NCI-H2107 (cell line): Measurements from ENCODE around the gene CCT6A.
A peak's percentile ranks its signal among the peaks of the same experiment; 100 is the strongest.
"Not testable (repeated sequence)": the region's sequence is repeated elsewhere in the genome, so short reads cannot be mapped to it uniquely, and the experiment has no call there.

Experiments used
- DNase-seq: peaks from one replicate; lab custom pipeline; 2025; lab: John Stamatoyannopoulos, UW

CCT6A gene, protein sequence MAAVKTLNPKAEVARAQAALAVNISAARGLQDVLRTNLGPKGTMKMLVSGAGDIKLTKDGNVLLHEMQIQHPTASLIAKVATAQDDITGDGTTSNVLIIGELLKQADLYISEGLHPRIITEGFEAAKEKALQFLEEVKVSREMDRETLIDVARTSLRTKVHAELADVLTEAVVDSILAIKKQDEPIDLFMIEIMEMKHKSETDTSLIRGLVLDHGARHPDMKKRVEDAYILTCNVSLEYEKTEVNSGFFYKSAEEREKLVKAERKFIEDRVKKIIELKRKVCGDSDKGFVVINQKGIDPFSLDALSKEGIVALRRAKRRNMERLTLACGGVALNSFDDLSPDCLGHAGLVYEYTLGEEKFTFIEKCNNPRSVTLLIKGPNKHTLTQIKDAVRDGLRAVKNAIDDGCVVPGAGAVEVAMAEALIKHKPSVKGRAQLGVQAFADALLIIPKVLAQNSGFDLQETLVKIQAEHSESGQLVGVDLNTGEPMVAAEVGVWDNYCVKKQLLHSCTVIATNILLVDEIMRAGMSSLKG

DNA sequence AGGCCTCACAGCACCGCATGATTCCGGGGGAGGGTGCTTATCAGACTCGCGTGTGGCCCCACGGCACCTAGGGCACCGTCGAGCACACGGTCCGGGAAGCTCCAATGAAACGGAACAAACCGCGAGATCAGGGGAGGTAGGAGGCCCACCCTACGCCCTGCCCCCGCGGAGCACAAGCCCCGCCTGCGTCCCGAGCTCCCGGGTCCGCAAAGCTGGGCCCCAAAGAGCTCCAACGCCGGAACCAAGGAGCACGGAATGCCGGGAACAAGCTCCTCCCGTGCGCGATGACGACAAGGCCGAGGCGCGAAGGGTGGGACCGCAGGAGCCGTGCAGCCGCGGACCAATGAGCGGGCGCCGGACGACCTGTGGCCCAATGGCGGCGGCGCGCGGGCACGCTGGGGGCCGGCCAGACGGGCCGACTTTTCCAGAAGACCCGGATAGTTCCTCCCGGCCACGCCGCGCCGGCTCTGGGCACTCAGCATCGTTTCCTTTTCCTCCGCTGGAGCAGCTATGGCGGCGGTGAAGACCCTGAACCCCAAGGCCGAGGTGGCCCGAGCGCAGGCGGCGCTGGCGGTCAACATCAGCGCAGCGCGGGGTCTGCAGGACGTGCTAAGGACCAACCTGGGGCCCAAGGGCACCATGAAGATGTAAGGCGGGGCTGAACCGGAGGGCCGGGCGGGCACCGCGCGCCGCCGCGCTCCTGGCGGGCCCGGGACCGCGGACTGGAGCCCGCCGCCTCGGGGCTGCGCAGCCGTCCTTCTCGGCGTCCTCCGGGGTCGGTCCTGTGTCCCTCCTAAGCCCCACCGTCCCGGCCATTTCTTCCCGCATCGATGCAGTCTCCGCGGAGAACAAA, at the start of gene CCT6A, which contains the start of gene PSPH:
Gene CCT6A, plus strand, starts transcription at position 427 of the 853 bp plus-strand sequence. Its CDS starts 84 bp downstream, at position 511.
Gene PSPH, minus strand, starts transcription at position 106 of the 853 bp plus-strand sequence. CDS start 30,232 bp downstream, outside the sequence.
- DNase-seq: peak; percentile 99

DNA sequence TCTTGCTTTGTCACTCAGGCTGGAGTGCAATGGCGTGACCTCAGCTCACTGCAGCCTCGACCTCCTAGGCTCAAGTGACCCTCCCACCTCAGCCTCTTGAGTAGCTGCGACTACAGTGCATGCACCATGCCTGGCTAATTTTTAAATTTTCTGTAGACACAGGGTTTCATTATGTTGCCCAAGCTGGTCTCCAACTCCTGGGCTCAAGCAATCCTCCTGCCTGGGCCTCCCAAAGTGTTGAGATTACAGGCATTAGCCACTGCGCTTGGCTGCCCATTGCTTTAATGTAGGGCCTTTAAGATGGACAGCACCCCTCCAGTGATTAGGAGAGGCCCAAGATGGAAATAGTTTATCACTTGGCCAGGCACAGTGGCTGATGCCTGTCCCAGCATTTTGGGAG, 47.8 kb upstream of the CCT6A start:
- DNase-seq: no peak

DNA sequence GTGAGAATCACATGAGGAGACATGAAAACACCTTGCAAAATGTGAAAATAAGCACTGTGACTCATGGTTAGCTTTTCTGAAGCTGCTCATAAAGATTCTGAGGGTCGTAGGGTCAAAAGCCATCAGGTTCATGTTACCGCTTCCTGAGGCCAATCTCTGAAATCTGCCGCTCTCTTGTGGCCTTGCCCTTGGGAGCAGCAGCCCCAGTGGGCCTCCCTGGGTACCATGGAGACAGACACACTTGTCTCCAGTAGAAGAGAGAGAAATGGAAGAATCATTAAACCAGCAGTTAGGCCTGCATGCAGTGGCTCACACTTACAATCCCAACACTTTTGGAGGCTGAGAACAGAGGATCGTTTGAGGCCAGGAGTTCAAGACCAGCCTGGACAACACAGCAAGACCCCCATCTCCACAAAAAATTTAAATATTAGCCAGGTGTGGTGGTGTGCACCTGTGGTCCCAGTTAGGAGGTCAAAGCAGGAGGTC, 44.4 kb upstream of the CCT6A start:
- no peak for DNase-seq

DNA sequence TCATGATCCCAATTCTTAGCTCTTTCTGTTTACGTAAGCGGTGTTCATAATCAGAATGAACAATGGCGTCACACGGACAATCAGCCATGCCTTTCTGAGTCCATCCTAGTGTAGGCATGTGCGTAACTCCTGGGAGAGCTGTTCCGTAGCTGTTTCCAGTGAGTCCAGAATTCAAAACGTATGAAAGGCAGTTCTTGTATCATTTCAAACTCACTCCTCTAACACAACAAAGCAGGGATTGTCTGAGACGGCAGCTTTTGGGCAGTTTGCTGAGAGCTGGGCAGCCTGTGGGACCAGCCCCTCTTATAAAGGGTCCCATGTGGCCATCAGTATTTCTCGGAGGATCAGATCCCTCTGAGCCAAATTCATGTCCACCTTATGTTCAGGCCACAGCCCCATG, 43.7 kb upstream of the CCT6A start:
- DNase-seq: no peak

DNA sequence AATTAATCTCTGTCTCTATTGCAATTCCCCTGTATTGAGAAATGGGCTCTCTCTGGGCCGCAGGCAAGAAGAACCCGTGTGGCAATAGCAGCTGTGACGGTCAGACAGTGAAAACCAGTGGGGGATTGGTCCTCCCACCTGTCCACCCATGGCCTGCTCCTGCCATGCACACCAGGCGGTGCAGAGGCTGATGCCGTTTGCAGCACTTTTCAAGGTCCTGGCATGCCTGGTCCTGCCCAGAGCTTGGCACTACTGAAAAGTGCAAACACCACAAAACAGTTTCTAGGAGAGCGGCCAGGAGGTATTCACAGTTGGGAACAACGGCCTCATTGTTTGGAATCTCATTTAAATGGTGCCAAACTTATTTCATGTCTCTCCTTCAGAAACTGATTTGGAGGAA, 41.9 kb upstream of the CCT6A start:
- no peak for DNase-seq

DNA sequence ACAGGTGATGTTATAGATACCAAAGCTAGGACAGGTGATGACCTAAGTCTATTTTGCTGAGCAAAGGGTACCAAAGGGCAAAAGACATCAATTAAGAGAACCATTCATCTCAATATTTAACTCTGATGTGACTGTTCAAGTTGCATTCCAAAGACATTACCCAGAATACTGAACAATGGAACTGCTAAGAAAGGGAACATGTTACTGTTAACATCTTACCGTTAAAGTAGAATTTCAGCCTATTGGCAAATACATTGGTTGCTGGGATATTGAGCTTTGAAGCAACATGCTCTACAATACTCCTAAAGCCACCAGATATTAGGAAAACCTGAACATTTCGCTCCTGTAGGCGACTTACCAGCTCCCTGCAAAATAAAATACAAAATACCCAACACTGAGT, 34.5 kb upstream of the CCT6A start:
- DNase-seq: not testable (repeated sequence)

DNA sequence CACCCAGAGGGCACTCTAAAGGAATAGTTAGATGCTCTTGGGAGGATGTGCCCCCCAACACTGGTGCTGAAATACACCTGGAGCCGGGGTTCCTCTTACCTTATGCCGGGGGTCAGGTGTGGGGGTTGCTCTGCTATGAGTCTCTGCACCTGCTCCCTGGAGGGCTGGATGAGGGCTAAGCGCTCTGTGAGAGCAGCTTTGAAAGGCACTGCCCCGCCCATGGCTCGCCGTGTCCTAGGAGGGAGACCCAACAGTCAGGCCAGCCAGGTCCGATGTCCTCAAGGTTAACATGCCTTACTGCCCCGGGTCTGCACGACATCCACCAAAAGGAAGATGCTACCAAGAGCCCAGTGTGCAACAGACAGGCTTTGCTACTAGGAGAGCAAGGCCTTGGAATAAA, 32.1 kb upstream of the CCT6A start:
- no peak for DNase-seq

DNA sequence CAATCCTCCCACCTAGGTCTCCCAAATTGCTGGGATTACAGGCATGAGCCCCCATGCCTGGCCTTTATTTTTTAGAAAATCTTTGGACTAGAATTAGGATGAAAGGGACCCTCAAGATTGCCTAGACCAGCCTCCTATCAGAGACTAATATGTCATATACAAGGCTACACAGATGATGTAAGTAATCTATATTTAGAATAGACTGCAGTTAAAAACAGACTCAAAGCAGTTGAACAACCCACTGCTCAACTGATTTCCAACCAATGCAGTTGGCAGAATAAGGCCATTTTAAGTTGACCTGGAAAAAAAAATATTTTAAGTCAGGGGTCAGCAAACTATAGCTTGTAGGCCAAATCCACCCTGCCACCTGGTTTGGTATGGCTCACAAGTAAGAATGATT, 28.1 kb upstream of the CCT6A start:
- DNase-seq: no peak

DNA sequence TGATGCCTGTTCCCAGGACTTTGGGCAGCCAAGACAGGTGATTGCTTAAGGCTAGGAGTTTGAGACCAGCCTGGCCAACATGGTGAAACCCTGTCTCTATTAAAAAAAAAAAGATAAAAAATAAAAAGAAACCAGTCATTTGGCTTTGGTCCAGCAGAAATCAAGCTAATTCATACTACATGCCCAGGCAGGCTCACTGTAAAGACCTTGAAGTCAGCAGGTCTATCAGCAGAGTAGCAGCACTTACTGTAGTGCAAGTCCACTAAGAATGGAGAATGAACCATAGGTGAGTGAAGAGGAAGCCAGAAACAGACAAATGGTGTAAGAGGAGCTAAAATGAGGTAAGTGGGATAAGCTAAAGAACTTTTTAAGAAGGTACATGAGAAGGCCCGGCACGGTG, 25.0 kb upstream of the CCT6A start:
- no peak for DNase-seq

DNA sequence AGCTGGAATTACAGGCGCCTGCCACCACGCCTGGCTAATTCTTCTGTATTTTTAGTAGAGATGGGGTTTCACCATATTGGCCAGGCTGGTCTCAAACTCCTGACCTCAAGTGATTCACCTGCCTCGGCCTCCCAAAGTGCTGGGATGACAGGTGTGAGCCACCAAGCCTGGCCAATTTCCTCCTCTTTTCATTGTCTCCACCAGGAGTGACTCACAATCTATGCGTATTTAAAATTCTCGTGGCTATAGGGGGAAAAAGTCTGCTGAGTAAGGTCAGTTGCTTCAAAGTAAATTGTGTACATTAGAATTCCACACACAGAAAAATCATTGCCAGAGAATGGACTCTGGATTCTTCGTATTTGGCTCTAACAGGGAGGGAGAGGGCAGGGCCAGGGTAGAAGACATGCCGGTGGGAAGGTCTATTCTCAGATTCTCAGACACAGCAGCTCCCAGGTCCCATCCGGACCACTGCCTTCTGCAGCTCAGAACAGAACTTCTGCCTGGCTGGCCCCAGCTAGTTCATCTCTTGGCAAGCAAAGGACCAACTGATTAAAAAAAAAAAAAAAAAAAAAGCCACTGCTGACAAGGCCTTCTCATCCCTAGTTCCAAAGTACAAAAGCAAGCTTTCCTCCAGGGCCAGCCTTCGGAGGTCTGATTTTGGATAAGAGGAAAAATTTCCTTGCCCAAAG, 22.5 kb upstream of the CCT6A start:
- no peak for DNase-seq

DNA sequence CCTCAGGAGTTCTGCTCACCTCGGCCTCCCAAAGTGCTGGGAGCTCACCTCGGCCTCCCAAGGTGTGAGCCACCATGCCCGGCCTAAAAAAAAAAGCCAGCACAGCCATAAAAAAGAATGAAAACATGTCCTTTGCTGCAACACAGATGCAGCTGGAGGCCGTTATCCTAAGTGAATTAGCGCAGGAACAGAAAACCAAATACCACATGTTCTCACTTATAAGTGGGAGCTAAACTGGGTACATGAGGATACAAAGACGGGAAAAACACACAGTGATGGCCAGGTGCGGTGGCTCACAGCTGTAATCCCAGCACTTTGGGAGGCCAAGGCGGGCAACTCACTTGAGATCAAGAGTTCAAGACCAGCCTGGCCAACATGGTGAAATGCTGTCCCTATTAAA, 21.2 kb upstream of the CCT6A start:
- DNase-seq: no peak

DNA sequence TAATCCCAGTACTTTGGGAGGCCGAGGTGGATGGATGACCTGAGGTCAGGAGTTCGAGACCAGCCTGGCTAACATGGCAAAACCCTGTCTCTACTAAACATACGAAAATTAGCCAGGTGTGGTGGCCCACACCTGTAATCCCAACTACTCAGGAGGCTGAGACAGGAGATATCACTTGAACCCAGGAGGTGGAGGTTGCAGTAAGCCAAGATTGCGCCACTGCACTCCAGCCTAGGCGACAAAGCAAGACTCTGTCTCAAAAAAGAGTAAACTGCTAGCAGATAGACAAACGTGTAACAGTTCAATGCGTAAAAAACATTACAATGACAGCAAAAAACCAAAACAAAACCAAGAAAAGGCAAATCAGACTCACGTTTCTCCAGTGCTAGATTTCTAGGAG, 20.0 kb upstream of the CCT6A start:
- DNase-seq: not testable (repeated sequence)

DNA sequence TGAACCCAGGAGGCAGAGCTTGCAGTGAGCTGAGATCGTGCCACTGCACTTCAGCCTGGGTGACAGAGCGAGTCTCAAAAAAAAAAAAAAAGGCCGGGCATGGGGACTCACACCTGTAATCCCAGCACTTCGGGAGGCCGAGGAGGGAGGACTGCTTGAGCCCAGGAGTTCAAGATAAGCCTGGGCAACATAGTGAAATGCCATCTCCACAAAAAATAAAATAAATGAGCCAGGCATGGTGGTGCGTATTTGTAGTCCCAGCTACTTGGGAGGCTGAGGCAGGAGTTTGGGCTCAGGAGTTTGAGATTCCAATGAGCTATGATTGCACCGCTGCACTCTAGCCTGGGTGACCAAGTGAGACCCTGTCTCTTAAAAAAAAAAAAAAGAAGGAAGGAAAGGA, 19.0 kb upstream of the CCT6A start:
- not testable (repeated sequence) for DNase-seq

DNA sequence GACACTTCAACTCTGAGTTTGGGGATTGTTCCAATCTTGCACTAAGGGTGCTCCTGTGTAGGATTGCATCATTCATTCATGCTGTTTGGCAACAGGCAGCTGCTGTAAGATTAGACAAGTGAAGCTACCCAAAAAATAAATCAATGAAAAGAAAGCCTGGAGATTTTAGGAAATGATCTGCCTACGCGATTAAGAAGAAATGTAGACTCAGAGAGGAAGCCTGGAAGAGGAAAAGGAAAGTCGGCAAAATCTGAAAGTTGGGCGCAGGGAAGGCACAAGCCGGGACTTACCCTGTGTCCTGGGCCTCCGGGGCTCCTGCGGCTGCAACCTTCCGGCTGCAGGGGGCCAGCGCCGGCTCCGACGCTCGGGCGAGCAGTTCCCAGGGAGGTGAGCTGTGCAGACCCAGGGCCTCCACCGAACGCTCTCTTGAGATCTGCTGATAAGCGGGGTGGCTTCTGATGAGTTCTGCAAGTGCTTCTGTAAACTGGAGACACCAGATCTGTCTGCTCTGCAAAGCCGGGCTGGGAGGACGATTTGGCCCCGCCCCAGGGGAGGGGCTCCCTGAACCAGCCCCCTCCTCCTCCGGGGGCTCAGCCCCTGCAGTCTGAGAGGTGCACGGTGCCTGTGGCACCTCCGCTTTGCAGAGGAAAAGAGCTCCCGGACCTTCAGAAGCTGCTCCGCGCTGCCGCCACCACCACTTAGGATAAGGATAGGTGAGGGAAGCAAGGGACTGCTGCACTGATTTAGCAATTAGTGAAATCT, 17.7 kb upstream of the CCT6A start:
- DNase-seq: peak; percentile 67

DNA sequence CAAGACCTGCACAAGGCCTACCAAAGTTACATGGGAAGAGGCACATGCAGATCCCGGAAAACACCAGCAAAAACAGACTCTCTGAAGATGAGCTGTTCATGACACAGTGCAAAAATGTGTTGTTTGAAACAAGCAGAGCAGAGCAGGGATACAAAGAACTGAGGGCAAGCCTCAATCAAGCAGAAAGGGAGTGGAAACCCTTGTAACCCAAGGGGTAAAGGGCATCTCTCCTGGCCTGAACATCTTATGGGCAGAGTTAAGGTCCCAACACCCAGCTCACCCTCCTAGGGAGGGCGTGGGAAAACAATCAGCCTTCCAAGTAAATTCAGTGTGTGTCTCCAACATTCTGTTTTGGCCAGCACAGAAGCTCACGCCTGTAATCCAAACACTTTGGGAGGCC, 10.8 kb upstream of the CCT6A start:
- DNase-seq: no peak

DNA sequence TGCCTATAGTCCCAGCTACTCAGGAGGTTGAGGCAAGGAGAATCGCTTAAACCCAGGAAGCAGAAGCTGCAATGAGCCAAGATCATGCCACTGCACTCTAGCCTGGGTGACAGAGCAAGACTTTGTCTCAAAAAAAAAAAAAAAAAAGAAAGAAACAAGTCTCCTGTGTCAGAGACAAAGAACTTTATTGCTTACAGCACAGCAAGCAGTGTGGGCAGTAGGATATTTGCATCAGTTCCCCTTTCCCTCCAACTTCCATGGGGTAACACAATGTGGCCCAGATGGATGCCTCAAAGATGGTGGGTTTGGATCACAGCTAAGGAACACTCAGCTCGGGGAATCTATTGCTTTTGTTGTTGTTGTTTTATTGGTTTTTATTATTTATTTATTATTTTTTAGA, 5.8 kb upstream of the CCT6A start:
- DNase-seq: not testable (repeated sequence)

DNA sequence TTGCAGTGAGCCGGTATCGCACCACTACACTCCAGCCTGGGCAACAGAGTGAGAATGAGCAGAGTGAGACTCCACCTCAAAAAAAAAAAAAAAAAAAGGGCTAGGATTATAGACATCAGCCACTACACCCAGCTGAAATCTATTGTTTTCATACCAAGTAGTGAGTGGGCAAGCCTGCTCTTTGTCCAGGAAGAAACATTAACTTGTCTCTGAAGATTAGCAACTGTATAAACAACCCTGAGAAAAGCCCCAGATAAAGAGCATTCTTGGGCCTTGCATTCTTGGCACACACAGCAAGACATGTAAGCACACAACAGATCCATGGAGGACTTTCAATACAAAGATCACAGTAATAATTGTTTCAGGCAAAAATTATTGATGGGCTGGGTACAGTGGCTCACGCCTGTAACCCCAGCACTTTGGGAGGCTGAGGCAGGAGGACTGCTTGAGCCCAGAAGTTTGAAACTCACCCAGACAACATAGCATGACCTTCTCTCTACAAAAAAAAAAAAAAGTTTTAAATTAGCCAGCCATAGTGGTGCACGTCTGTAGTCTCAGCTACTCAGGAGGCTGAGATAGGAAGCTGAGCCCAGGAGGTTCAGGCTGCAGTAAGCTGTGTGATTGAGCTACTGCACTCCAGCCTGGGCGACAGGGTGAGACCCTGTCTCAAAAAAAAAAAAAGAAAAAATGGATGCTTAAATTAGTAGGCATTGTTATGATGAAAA, 4.7 kb upstream of the CCT6A start:
- no peak for DNase-seq

DNA sequence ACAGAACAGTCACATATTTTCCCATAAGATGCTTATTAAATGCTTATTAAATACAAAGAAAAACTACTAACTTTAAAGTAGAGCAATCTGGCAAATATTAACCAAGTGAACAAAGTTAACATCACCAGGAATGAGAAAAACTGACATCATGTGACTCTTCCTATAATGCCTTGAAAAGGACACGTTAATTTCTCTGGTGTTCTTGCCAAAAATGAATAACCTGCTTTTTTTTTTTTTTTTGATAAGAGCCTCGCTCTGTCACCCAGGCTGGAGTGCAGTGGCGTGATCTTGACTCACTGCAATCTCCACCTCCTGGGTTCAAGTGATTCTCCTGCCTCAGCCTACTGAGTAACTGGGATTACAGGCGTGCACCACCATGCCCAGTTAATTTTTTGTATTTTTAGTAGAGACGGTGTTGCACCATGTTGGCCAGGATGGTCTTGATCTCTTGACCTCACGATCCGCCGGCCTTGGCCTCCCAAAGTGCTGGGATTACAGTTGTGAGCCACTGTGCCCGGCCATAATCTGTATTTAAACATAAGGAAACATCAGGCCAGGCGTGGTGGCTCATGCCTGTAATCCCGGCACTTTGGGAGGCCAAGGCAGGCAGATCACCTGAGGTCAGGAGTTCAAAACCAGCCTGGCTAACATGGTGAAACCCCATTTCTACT, 4.0 kb upstream of the CCT6A start:
- DNase-seq: not testable (repeated sequence)

DNA sequence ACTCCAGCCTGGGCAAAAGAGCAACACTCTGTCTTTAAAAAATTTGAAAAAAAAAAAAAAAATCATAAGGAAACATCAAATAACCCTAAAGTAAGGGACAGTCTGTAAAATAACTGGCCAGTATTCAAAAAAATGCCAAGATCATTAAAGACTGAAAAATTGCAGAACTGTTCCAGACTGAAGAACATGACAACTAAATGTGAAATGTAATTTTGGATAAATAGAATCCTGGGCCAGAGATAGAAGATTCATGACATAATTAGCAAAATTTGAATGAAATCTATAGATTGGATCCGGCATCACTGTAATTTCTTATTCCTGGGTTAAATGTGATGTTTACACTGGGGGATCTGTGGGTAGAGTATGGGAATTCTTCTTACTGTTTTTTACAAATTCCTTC, 3.3 kb upstream of the CCT6A start:
- DNase-seq: no peak

DNA sequence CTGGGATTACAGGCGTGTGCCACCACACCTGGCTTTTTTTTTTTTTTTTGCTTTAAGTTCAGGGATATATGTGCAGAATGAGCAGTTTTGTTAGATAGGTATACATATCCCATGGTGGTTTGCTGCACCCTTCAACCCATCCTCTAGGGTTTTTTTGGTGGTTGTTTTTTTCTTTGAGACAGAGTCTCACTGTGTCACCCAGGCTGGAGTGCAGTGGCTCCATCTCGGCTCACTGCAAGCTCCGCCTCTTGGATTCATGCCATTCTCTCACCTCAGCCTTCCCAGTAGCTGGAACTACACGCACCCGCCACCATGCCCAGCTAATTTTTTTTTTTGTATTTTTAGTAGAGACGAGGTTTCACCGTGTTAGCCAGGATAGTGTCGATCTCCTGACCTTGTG, 2.8 kb upstream of the CCT6A start:
- DNase-seq: peak; percentile 24
